A549 (cell line): ENCODE results near the gene BIRC7. TPM values are rescaled to one million over a fixed set of nuclear protein-coding genes. Genes with fewer than 3 reads are reported as not detected.

Experiments used
- ATAC-seq, 2 experiments: fragments of 200-7000 bp in 1 of 2; fragments of >200 bp in 1 of 2; cut with Nextera tagmentation in 1 of 2; cut with Tn5 transposase in 1 of 2; 3 replicates each; pipeline versions ENCODE4 v1.8.0 to v1.9.1; 2018 to 2020; ENCODE audit warnings: mild to moderate bottlenecking in 1 of 2, moderate library complexity in 1 of 2
- CTCF ChIA-PET: fragments of 300-600 bp; sonication (Branson Sonifier 250); formaldehyde crosslinking; extraction: SDS; loops from one replicate; lab custom pipeline; 2021; ENCODE audit warnings: antibody characterized with exemption, inconsistent platforms; lab: Yijun Ruan, JAX
- POLR2A ChIA-PET: fragments of 350-600 bp; formaldehyde crosslinking; extraction: SDS; loops from one replicate; lab custom pipeline; 2021; ENCODE audit warnings: antibody characterized with exemption, inconsistent platforms; lab: Yijun Ruan, JAX
- DNase-seq, 2 experiments: peaks; one replicate each; pipeline versions ENCODE4 v3.0.0 to v3.0.0-alpha.2; 2011 to 2016; ENCODE audit warnings: low read depth in 1 of 2, low spot score in 1 of 2
- FAIRE-seq: peaks from 2 replicates; lab custom pipeline; 2011; peaks lifted over from hg19 to GRCh38; lab: Jason Lieb, UNC
- H3K27ac ChIP-seq, 2 experiments: fragments of >200 bp; sonication (Bioruptor Twin); formaldehyde crosslinking; 3 replicates each; pipeline ENCODE4 v1.5.1; 2016 to 2017
- H3K4me1 ChIP-seq: fragments of >200 bp; sonication (Bioruptor Twin); formaldehyde crosslinking; 3 replicates; pipeline ENCODE4 v1.6.1; 2016
- H3K4me2 ChIP-seq: fragments of >200 bp; sonication (Bioruptor Twin); formaldehyde crosslinking; 3 replicates; pipeline ENCODE4 v1.6.1; 2016
- H3K4me3 ChIP-seq: fragments of >200 bp; sonication (Bioruptor Twin); formaldehyde crosslinking; 3 replicates; pipeline ENCODE4 v1.5.1; 2016
- H3K9me3 ChIP-seq: fragments of >200 bp; sonication (Bioruptor Twin); formaldehyde crosslinking; 3 replicates; pipeline ENCODE4 v1.6.1; 2016
- CEBPB ChIP-seq, 2 experiments: fragments of >200 bp in 1 of 2; sonication (Bioruptor Twin) in 1 of 2; formaldehyde crosslinking in 1 of 2; IDR thresholded peaks; 2 replicates each; pipeline ENCODE4 v1.6.1; 2012 to 2016
- CHD2 ChIP-seq: fragments of 150-350 bp; IDR thresholded peaks from 2 replicates; pipeline ENCODE4 v1.6.1; 2014; ENCODE audit warnings: low read length; ENCODE audit not compliant: partially characterized antibody
- CHD4 ChIP-seq: fragments of 200-600 bp; sonication (generic); IDR thresholded peaks from 2 replicates; pipeline ENCODE4 v1.6.1; 2016; ENCODE audit warnings: antibody characterized with exemption, mild to moderate bottlenecking, borderline replicate concordance
- ESRRA ChIP-seq: fragments of 150-350 bp; IDR thresholded peaks from 2 replicates; pipeline ENCODE4 v1.6.1; 2014; ENCODE audit warnings: mild to moderate bottlenecking, low read length, borderline replicate concordance
- FOSL2 ChIP-seq, 2 experiments: fragments of 450-650 bp in 1 of 2; fragments of >200 bp in 1 of 2; sonication (Bioruptor Twin) in 1 of 2; formaldehyde crosslinking; IDR thresholded peaks; 2 replicates each; pipeline versions ENCODE4 v1.5.0 to v1.6.1; 2016 to 2020; ENCODE audit warnings: mild to moderate bottlenecking in 1 of 2, moderate library complexity in 1 of 2
- GATA3 ChIP-seq: IDR thresholded peaks from 2 replicates; pipeline ENCODE4 v1.6.1; 2012; ENCODE audit warnings: borderline replicate concordance
- HEYL ChIP-seq: fragments of 250-450 bp; sonication (Bioruptor Pico); IDR thresholded peaks from 2 replicates; pipeline ENCODE4 v1.8.0; 2021; ENCODE audit warnings: mild to moderate bottlenecking, moderate library complexity
- HOXB13 ChIP-seq: fragments of 250-450 bp; sonication (Bioruptor Pico); IDR thresholded peaks from 2 replicates; pipeline ENCODE4 v1.5.0; 2020; ENCODE audit warnings: low read depth, mild to moderate bottlenecking, moderate library complexity
- HOXB5 ChIP-seq: fragments of 250-450 bp; sonication (Bioruptor Pico); IDR thresholded peaks from 2 replicates; pipeline ENCODE4 v1.5.0; 2020; ENCODE audit warnings: mild to moderate bottlenecking, moderate library complexity
- JUN ChIP-seq, 2 experiments: fragments of >200 bp; sonication (Bioruptor Twin); formaldehyde crosslinking; IDR thresholded peaks; 2 replicates in 1 of 2; 3 replicates in 1 of 2; pipeline ENCODE4 v1.6.1; 2016 to 2017
- JUNB ChIP-seq: fragments of >200 bp; sonication (Bioruptor Twin); formaldehyde crosslinking; IDR thresholded peaks from 2 replicates; pipeline ENCODE4 v1.6.1; 2016
- KDM1A ChIP-seq: fragments of 200-600 bp; sonication (generic); IDR thresholded peaks from 2 replicates; pipeline ENCODE4 v1.6.1; 2016; ENCODE audit warnings: low read depth, mild to moderate bottlenecking
- MAFK ChIP-seq: fragments of 450-650 bp; IDR thresholded peaks from 2 replicates; pipeline ENCODE4 v1.6.1; 2014; ENCODE audit not compliant: partially characterized antibody
- NFE2L2 ChIP-seq: fragments of 150-350 bp; conservative IDR thresholded peaks from 2 replicates; pipeline ENCODE4 v1.6.1; 2014; ENCODE audit warnings: low read length
- RFX5 ChIP-seq: fragments of 450-650 bp; IDR thresholded peaks from 2 replicates; pipeline ENCODE4 v1.7.1; 2014; ENCODE audit warnings: antibody characterized with exemption, mild to moderate bottlenecking, moderate library complexity
- RNF2 ChIP-seq: fragments of 200-600 bp; sonication (generic); IDR thresholded peaks from 2 replicates; pipeline ENCODE4 v1.6.1; 2016; ENCODE audit warnings: low read depth, mild to moderate bottlenecking, antibody characterized with exemption, moderate library complexity, borderline replicate concordance
- SMC3 ChIP-seq: fragments of >200 bp; sonication (Bioruptor Twin); formaldehyde crosslinking; IDR thresholded peaks from 3 replicates; pipeline ENCODE4 v1.6.1; 2018; ENCODE audit warnings: inconsistent platforms
- TFCP2L1 ChIP-seq: fragments of 250-450 bp; sonication (Bioruptor Pico); IDR thresholded peaks from 2 replicates; pipeline ENCODE4 v1.5.0; 2021; ENCODE audit warnings: mild to moderate bottlenecking
- TP53 ChIP-seq: fragments of 250-450 bp; sonication (Bioruptor Pico); IDR thresholded peaks from 2 replicates; pipeline ENCODE4 v1.5.0; 2021; ENCODE audit warnings: mild to moderate bottlenecking, moderate library complexity
- ZFP36 ChIP-seq: fragments of 450-650 bp; IDR thresholded peaks from 2 replicates; pipeline ENCODE4 v1.6.1; 2014; ENCODE audit warnings: borderline replicate concordance; ENCODE audit not compliant: partially characterized antibody
- ZSCAN20 ChIP-seq: fragments of 250-450 bp; sonication (Bioruptor Pico); IDR thresholded peaks from 2 replicates; pipeline ENCODE4 v1.8.0; 2022; ENCODE audit warnings: mild to moderate bottlenecking, moderate library complexity
- WGBS: methylation state at CpG from one replicate; pipeline ENCODE4 v1.1.6; 2017; ENCODE audit errors: missing lambda C conversion rate; 5-methylcytosine and 5-hydroxymethylcytosine counted together
- polyA plus RNA-seq, 4 experiments: library from polyadenylated mRNA; depleted of rRNA in 3 of 4; stranded (reverse); fragments of >200 nt; fragmentation: RNase III in 1 of 4; extraction: RNeasy Plus Mini Kit Qiagen cat#74134 plus additional on column Dnase treatment in 1 of 4; gene quantifications; 2 replicates in 3 of 4; 3 replicates in 1 of 4; pipeline ENCODE4 v1.2.3, GENCODE V29; 2011 to 2017
- TF ChIP-seq, protein P1 (sequence below): IDR thresholded peaks from 2 replicates; pipeline ENCODE4 v1.6.1; 2012
- TF ChIP-seq, protein P2 (sequence below): fragments of 450-650 bp; IDR thresholded peaks from 2 replicates; pipeline ENCODE4 v1.6.1; 2014; ENCODE audit warnings: antibody characterized with exemption
- TF ChIP-seq, protein P3 (sequence below): fragments of 200-600 bp; sonication (generic); IDR thresholded peaks from 2 replicates; pipeline ENCODE4 v1.6.1; 2016; ENCODE audit warnings: antibody characterized with exemption, mild to moderate bottlenecking, moderate library complexity
- TF ChIP-seq, protein P4 (sequence below): fragments of >200 bp; sonication (Bioruptor Twin); formaldehyde crosslinking; IDR thresholded peaks from 3 replicates; pipeline ENCODE4 v1.5.1; 2016
- TF ChIP-seq, protein P5 (sequence below): fragments of >200 bp; sonication (Bioruptor Twin); formaldehyde crosslinking; IDR thresholded peaks from 2 replicates; pipeline ENCODE4 v1.6.1; 2016

BIRC7 gene
- polyA plus RNA-seq, 2 of the 4 experiments (the other 2 are of a cell fraction), result 0.63 to 4.9 TPM

- 44% methylated on average over 7 of the region's 7 CpGs for WGBS
- CTCF ChIA-PET, result interaction anchor here (1.0 to 7.2 kb wide), 17 partner anchors 9 to 252 kb away, joined by 3 to 401 read pairs (median 22); partner anchors contain the start of genes ARFGAP1, BIRC7, COL20A1 and NKAIN4
- Histone ChIP-seq H3K9me3 (no peaks in the 10 kb centered on the region), H3K4me2 (peak overlapping the region; percentile 64), H3K4me3 (no peak overlapping the region), H3K27ac (peak overlapping the region; percentile 89 to 99), H3K4me1 (peaks cover 59% of the 10 kb centered on the region)
- no peak for DNase-seq
- peak in 1 of 2 experiments; percentile 14; a peak in 3 of 6 replicates for ATAC-seq
- POLR2A ChIA-PET, result interaction anchor here (1.1 to 2.2 kb wide), 4 partner anchors 10 to 296 kb away, joined by 3 to 14 read pairs (median 10); partner anchors contain the start of genes ARFGAP1, BIRC7 and PPDPF
- no peak for FAIRE-seq
- TF ChIP-seq TFCP2L1 (CRISPR knock-in tag) (no peak), HOXB13 (CRISPR knock-in tag) (peak; percentile 15; the same call in 1 of the 2 replicates), CHD4 (no peak), TP53 (CRISPR knock-in tag) (no peak), JUN (IDR thresholded peaks at IDR 0.05) (no peak; a peak in 1 of 5 replicates), ESRRA (no peak), RNF2 (no peak), HEYL (CRISPR knock-in tag) (no peak), CHD2 (no peak), HOXB5 (CRISPR knock-in tag) (no peak), ZFP36 (no peak)
- TF ChIP-seq, protein P1, sequence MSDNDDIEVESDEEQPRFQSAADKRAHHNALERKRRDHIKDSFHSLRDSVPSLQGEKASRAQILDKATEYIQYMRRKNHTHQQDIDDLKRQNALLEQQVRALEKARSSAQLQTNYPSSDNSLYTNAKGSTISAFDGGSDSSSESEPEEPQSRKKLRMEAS, result 0 out of 2 replicates have a peak, but pooled peaks have one; percentile 5
- TF ChIP-seq, protein P2, sequence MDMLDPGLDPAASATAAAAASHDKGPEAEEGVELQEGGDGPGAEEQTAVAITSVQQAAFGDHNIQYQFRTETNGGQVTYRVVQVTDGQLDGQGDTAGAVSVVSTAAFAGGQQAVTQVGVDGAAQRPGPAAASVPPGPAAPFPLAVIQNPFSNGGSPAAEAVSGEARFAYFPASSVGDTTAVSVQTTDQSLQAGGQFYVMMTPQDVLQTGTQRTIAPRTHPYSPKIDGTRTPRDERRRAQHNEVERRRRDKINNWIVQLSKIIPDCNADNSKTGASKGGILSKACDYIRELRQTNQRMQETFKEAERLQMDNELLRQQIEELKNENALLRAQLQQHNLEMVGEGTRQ, result peak; percentile 2; the same call in 1 of the 2 replicates
- TF ChIP-seq, all 56 proteins: peak for 3
These were observed 10.6 kb upstream of the BIRC7 start for GRCh38 chr20:63225082-63225454.

DNA sequence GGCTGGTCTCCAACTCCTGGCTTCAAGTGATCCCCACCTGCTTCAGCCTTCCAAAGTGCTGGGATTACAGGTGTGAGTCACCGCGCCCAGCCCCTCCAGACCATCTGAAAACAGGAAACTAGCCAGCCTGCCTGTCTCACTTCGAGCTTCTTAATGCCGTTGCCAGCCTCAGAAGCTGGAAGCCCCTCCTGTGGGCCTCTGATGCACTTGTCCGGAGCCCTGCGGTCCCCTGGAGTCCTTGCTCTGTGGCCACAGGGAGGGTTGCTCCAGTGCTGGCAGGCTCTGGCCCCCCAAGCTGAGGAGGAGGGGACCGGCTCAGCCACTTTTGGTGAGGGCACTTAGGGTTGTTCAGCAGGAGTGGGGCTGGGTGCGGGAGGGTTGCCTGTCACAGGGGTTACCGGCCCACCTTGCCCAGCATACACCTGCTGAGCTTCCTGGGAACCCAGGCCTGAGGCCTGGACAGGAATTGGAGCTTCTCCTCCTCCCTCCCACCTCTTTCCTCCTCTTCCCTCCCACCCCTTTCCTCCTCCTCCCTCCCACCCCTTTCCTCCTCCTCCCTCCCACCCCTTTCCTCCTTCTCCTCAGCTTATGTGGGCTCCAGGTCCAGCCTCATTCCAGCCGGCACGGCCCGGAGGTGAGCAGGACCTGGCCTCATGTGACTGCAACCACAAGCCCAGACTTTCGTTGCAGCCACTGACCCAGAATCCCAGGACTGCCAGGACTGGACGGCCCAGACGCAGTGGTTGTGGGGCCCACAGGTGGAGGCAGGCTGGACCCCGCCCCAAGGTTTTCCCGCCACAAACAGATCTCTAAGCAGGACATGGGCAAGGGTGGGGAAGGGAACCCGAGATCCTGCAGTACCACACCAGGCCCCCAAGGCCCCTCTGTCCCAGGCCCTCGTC, 9.4 kb upstream of the BIRC7 start:
- ChIA-PET POLR2A (interaction anchor here (0.8 kb wide), 1 partner anchor 46 kb away, joined by 4 read pairs; the partner anchor contains the start of gene ARFGAP1), CTCF (interaction anchor here (1.0 to 7.2 kb wide), 14 partner anchors 8 to 254 kb away, joined by 3 to 401 read pairs (median 6); partner anchors contain the start of genes ARFGAP1, BIRC7, COL20A1 and NKAIN4)
- ATAC-seq, result peak; percentile 2 to 8; a peak in 1 of 6 replicates
- H3K27ac ChIP-seq, result peak overlapping the region; percentile 89 to 99
- 62% methylated on average over 11 of the region's 19 CpGs for whole genome bisulfite sequencing
- H3K4me3 ChIP-seq, result no peak overlapping the region
- FAIRE-seq, result no peak
- H3K9me3 ChIP-seq, result no peaks in the 10 kb centered on the region
- DNase-seq, result peak in 1 of 2 experiments; percentile 74
- H3K4me1 ChIP-seq, result peaks cover 71% of the 10 kb centered on the region
- H3K4me2 ChIP-seq, result peak overlapping the region; percentile 64
- no peak for TF ChIP-seq MAFK
- TF ChIP-seq ESRRA, result no peak
- TF ChIP-seq CEBPB (IDR thresholded peaks at IDR 0.05), result no peak
- no peak for TF ChIP-seq FOSL2 (IDR thresholded peaks at IDR 0.05)
- peak; percentile 44 for TF ChIP-seq FOSL2 (CRISPR knock-in tag; IDR thresholded peaks at IDR 0.05)
- TF ChIP-seq, protein P3, sequence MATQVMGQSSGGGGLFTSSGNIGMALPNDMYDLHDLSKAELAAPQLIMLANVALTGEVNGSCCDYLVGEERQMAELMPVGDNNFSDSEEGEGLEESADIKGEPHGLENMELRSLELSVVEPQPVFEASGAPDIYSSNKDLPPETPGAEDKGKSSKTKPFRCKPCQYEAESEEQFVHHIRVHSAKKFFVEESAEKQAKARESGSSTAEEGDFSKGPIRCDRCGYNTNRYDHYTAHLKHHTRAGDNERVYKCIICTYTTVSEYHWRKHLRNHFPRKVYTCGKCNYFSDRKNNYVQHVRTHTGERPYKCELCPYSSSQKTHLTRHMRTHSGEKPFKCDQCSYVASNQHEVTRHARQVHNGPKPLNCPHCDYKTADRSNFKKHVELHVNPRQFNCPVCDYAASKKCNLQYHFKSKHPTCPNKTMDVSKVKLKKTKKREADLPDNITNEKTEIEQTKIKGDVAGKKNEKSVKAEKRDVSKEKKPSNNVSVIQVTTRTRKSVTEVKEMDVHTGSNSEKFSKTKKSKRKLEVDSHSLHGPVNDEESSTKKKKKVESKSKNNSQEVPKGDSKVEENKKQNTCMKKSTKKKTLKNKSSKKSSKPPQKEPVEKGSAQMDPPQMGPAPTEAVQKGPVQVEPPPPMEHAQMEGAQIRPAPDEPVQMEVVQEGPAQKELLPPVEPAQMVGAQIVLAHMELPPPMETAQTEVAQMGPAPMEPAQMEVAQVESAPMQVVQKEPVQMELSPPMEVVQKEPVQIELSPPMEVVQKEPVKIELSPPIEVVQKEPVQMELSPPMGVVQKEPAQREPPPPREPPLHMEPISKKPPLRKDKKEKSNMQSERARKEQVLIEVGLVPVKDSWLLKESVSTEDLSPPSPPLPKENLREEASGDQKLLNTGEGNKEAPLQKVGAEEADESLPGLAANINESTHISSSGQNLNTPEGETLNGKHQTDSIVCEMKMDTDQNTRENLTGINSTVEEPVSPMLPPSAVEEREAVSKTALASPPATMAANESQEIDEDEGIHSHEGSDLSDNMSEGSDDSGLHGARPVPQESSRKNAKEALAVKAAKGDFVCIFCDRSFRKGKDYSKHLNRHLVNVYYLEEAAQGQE, result no peak
- no peak for TF ChIP-seq JUN (IDR thresholded peaks at IDR 0.05)
- TF ChIP-seq, protein P4, sequence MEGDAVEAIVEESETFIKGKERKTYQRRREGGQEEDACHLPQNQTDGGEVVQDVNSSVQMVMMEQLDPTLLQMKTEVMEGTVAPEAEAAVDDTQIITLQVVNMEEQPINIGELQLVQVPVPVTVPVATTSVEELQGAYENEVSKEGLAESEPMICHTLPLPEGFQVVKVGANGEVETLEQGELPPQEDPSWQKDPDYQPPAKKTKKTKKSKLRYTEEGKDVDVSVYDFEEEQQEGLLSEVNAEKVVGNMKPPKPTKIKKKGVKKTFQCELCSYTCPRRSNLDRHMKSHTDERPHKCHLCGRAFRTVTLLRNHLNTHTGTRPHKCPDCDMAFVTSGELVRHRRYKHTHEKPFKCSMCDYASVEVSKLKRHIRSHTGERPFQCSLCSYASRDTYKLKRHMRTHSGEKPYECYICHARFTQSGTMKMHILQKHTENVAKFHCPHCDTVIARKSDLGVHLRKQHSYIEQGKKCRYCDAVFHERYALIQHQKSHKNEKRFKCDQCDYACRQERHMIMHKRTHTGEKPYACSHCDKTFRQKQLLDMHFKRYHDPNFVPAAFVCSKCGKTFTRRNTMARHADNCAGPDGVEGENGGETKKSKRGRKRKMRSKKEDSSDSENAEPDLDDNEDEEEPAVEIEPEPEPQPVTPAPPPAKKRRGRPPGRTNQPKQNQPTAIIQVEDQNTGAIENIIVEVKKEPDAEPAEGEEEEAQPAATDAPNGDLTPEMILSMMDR, result no peak
- no peak for TF ChIP-seq ZSCAN20 (CRISPR knock-in tag)
- TF ChIP-seq JUNB, result no peak
- 0 out of 2 replicates have a peak, but pooled peaks have one; percentile 16 for TF ChIP-seq HOXB5 (CRISPR knock-in tag)
- TF ChIP-seq, protein P5, sequence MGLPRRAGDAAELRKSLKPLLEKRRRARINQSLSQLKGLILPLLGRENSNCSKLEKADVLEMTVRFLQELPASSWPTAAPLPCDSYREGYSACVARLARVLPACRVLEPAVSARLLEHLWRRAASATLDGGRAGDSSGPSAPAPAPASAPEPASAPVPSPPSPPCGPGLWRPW, result no peak
- TF ChIP-seq GATA3, result no peak
- TF ChIP-seq KDM1A, result no peak
- TF ChIP-seq, protein P2, result no peak
- no peak for TF ChIP-seq RFX5
- no peak for TF ChIP-seq NFE2L2
- TF ChIP-seq SMC3, result no peak
- TF ChIP-seq, protein P1, result peak; percentile 69
